ENCODE measurements around the gene NLN. TPM values are rescaled to one million over a fixed set of nuclear protein-coding genes. Genes with fewer than 3 reads are reported as not detected.

Gene NLN
- total and polyA plus RNA-seq, 4 donors, result 13.4 to 26.4 (median 19.1) TPM

GRCh38 chr5:65823204-65823603 is 101.2 kb downstream of the NLN start:
- no peak for DNase-seq (ENCODE audit: low spot score)
- Histone ChIP-seq H3K36me3 (ENCODE audit: control insufficient read depth in 4 of 4, insufficient read depth in 3 of 4, low read depth in 1 of 4, low read length in 3 of 4) (peaks cover 2 to 6% (median 2%) of the 10 kb centered on the region in 4 donors), H3K9me3 (ENCODE audit: control insufficient read depth in 4 of 4, low read length in 3 of 4) (no peaks in the 10 kb centered on the region), H3K4me3 (ENCODE audit: low read depth in 1 of 3, low read length in 3 of 3) (no peak overlapping the region), H3K4me1 (ENCODE audit: control insufficient read depth in 4 of 4, insufficient read depth in 4 of 4, low read length in 3 of 4) (no peaks in the 10 kb centered on the region), H3K9ac (ENCODE audit: low read depth in 1 of 2, low read length in 2 of 2) (no peak overlapping the region), H3K27ac (ENCODE audit: low read depth in 1 of 2, low read length in 2 of 2) (no peak overlapping the region), H3K27me3 (ENCODE audit: control insufficient read depth in 4 of 4, insufficient read depth in 4 of 4, low read length in 3 of 4) (no peaks in the 10 kb centered on the region)
- WGBS, result 97% methylated on average over 2 of the region's 2 CpGs
- TF ChIP-seq CTCF (IDR thresholded peaks at IDR 0.05; ENCODE audit: low read depth, low read length, missing input control), result no peak
- TF ChIP-seq ZBTB33 (IDR thresholded peaks at IDR 0.05), result no peak
- TF ChIP-seq FOXA2 (IDR thresholded peaks at IDR 0.05), result no peak
- TF ChIP-seq HNF4G (IDR thresholded peaks at IDR 0.05), result no peak
- no peak for TF ChIP-seq REST (IDR thresholded peaks at IDR 0.05)
- no peak for TF ChIP-seq RXRA (IDR thresholded peaks at IDR 0.05)
- no peak for TF ChIP-seq YY1 (IDR thresholded peaks at IDR 0.05)
- TF ChIP-seq SP1 (IDR thresholded peaks at IDR 0.05), result no peak
- TF ChIP-seq ATF3 (IDR thresholded peaks at IDR 0.05), result no peak
- no peak for TF ChIP-seq GABPA (IDR thresholded peaks at IDR 0.05 in 1 of 2, conservative IDR thresholded peaks at IDR 0.05 in 1 of 2)
- TF ChIP-seq HNF4A (conservative IDR thresholded peaks at IDR 0.05), result no peak
- TF ChIP-seq RAD21 (IDR thresholded peaks at IDR 0.05), result no peak
- TF ChIP-seq EGR1 (IDR thresholded peaks at IDR 0.05; ENCODE audit: low read depth in 2 of 2), result no peak
- TF ChIP-seq NR2F2 (IDR thresholded peaks at IDR 0.05), result no peak
- TF ChIP-seq MAX (IDR thresholded peaks at IDR 0.05), result no peak

- no peak overlapping the region for H3K4me3 ChIP-seq (ENCODE audit: low read depth in 1 of 3, low read length in 3 of 3)
- H3K27ac ChIP-seq (ENCODE audit: low read depth in 1 of 2, low read length in 2 of 2), result no peak overlapping the region
- TF ChIP-seq CTCF (IDR thresholded peaks at IDR 0.05; ENCODE audit: low read depth, low read length, missing input control), result no peak
- no peak for TF ChIP-seq HNF4G (IDR thresholded peaks at IDR 0.05)
- TF ChIP-seq TAF1 (conservative IDR thresholded peaks at IDR 0.05), result no peak
- TF ChIP-seq ATF3 (IDR thresholded peaks at IDR 0.05), result no peak
- no peak for TF ChIP-seq YY1 (IDR thresholded peaks at IDR 0.05)
- no peak for TF ChIP-seq FOXA1 (IDR thresholded peaks at IDR 0.05)
- TF ChIP-seq NR2F2 (IDR thresholded peaks at IDR 0.05), result no peak
- no peak for TF ChIP-seq JUND (IDR thresholded peaks at IDR 0.05)
- no peak for TF ChIP-seq EGR1 (IDR thresholded peaks at IDR 0.05; ENCODE audit: low read depth in 2 of 2)
- H3K4me1 ChIP-seq (ENCODE audit: control insufficient read depth in 4 of 4, insufficient read depth in 4 of 4, low read length in 3 of 4), result no peaks in the 10 kb centered on the region
- 87% methylated on average over 4 of the region's 4 CpGs for WGBS
- H3K9me3 ChIP-seq (ENCODE audit: control insufficient read depth in 4 of 4, low read length in 3 of 4), result no peaks in the 10 kb centered on the region
- H3K27me3 ChIP-seq (ENCODE audit: control insufficient read depth in 4 of 4, insufficient read depth in 4 of 4, low read length in 3 of 4), result no peaks in the 10 kb centered on the region
- H3K9ac ChIP-seq (ENCODE audit: low read depth in 1 of 2, low read length in 2 of 2), result no peak overlapping the region
- peaks cover 2 to 6% (median 2%) of the 10 kb centered on the region in 4 donors for H3K36me3 ChIP-seq (ENCODE audit: control insufficient read depth in 4 of 4, insufficient read depth in 3 of 4, low read depth in 1 of 4, low read length in 3 of 4)
- no peak for DNase-seq (ENCODE audit: low spot score)
These were observed 101.9 kb downstream of the NLN start for GRCh38 chr5:65823845-65824445.

All from liver (tissue), 9 donors.